Naive thymus-derived CD4-positive, alpha-beta T cell (primary cell): ENCODE measurements around the gene WDR75. TPM values are rescaled to one million over a fixed set of nuclear protein-coding genes. Genes with fewer than 3 reads are reported as not detected.
"Not testable (repeated sequence)": the region's sequence is repeated elsewhere in the genome, so short reads cannot be mapped to it uniquely, and the experiment has no call there.

ENCODE experiments used
- ATAC-seq: fragments of 150-1000 bp; cut with Tn5 transposase; 2 replicates; pipeline ENCODE4 v1.10.0; 2021; ENCODE audit warnings: mild to moderate bottlenecking, moderate library complexity
- CTCF ChIA-PET: fragments of 350-600 bp; sonication (Branson Sonifier 250); formaldehyde crosslinking; loops from one replicate; lab custom pipeline; 2021; ENCODE audit warnings: antibody characterized with exemption; lab: Charles Lee
- POLR2A ChIA-PET: fragments of 350-600 bp; sonication (Branson Sonifier 250); formaldehyde crosslinking; loops from one replicate; lab custom pipeline; 2021; ENCODE audit warnings: antibody characterized with exemption, inconsistent platforms; lab: Charles Lee
- DNase-seq, 9 donors: peaks; one replicate each; pipeline versions ENCODE4 v3.0.0 to v3.0.0-alpha.2; 2020 to 2022; ENCODE audit warnings: mixed read lengths in 1 of 9
- H3K27ac ChIP-seq: one replicate; pipeline ENCODE4 v1.7.0; 2013; ENCODE audit warnings: mild to moderate bottlenecking, low read depth, low read length, moderate library complexity
- H3K27me3 ChIP-seq, 2 donors: one replicate each; pipeline ENCODE4 v1.7.0; 2013; ENCODE audit warnings: low read length in 2 of 2, mild to moderate bottlenecking in 2 of 2, moderate library complexity in 2 of 2; ENCODE audit not compliant: control insufficient read depth in 2 of 2, insufficient read depth in 2 of 2
- H3K36me3 ChIP-seq, 3 experiments: 1 replicate in 2 of 3; 2 replicates in 1 of 3; pipeline ENCODE4 v1.7.0; 2013; ENCODE audit warnings: low read length in 3 of 3, mild to moderate bottlenecking in 3 of 3, moderate library complexity in 1 of 3; ENCODE audit not compliant: insufficient read depth in 3 of 3, control insufficient read depth in 2 of 3
- H3K4me1 ChIP-seq, 2 donors: one replicate each; pipeline ENCODE4 v1.7.0; 2013; ENCODE audit warnings: low read length in 2 of 2, mild to moderate bottlenecking in 2 of 2, moderate library complexity in 1 of 2; ENCODE audit not compliant: control insufficient read depth in 2 of 2, insufficient read depth in 2 of 2
- H3K4me3 ChIP-seq: 2 replicates; pipeline ENCODE4 v1.7.0; 2013; ENCODE audit warnings: mild to moderate bottlenecking, low read length
- H3K9me3 ChIP-seq, 3 experiments: 1 replicate in 2 of 3; 2 replicates in 1 of 3; pipeline ENCODE4 v1.7.0; 2013; ENCODE audit warnings: low read length in 3 of 3; ENCODE audit not compliant: control insufficient read depth in 2 of 3
- H3K27ac Mint-ChIP-seq, 9 donors: one replicate each; pipeline ENCODE4 v1.8.0; 2020 to 2022; ENCODE audit warnings: mixed read lengths in 9 of 9, mild to moderate bottlenecking in 8 of 9, moderate library complexity in 5 of 9, inconsistent platforms in 2 of 9
- H3K27me3 Mint-ChIP-seq, 5 donors: one replicate each; pipeline ENCODE4 v1.8.0; 2021 to 2022; ENCODE audit warnings: mixed read lengths in 5 of 5, mild to moderate bottlenecking in 1 of 5
- H3K36me3 Mint-ChIP-seq, 5 donors: one replicate each; pipeline ENCODE4 v1.8.0; 2020 to 2022; ENCODE audit warnings: mixed read lengths in 5 of 5, mild to moderate bottlenecking in 3 of 5, inconsistent platforms in 1 of 5
- H3K4me1 Mint-ChIP-seq, 7 donors: one replicate each; pipeline ENCODE4 v1.8.0; 2020 to 2022; ENCODE audit warnings: mixed read lengths in 7 of 7, mild to moderate bottlenecking in 3 of 7, inconsistent platforms in 1 of 7
- H3K4me3 Mint-ChIP-seq, 10 donors: one replicate each; pipeline ENCODE4 v1.8.0; 2020 to 2022; ENCODE audit warnings: mild to moderate bottlenecking in 10 of 10, mixed read lengths in 10 of 10, moderate library complexity in 6 of 10, inconsistent platforms in 2 of 10
- H3K9me3 Mint-ChIP-seq, 11 donors: one replicate each; pipeline ENCODE4 v1.8.0; 2020 to 2022; ENCODE audit warnings: mixed read lengths in 11 of 11, mild to moderate bottlenecking in 4 of 11, inconsistent platforms in 1 of 11, moderate library complexity in 1 of 11
- intact Hi-C, 2 donors: fragments of 100-400 bp; cut with micrococcal nuclease; formaldehyde crosslinking; loops; one replicate each; pipeline ENCODE4 v1.15.1; 2023
- polyA plus RNA-seq, 2 donors: library from polyadenylated mRNA; unstranded; fragments of 300-500 nt; fragmentation: Illumina TruSeq; gene quantifications; one replicate each; pipeline ENCODE4 v1.2.3, GENCODE V29; 2021
- total RNA-seq, 6 experiments: library from RNA in 5 of 6; stranded (reverse) in 5 of 6; gene quantifications; 1 replicate in 5 of 6; 2 replicates in 1 of 6; pipeline ENCODE4 v1.2.3 and lab custom pipeline; 2021 to 2026

WDR75 gene
- total and polyA plus RNA-seq, 7 experiments from 2014 or later = 14.2 to 67.4 (median 45.3) TPM

GRCh38 chr2:189413249-189413648, 28.0 kb upstream of the WDR75 start:
- no peak overlapping the region for H3K27ac Mint-ChIP-seq
- no peaks in the 10 kb centered on the region for H3K27me3 Mint-ChIP-seq
- no peak overlapping the region for H3K4me3 Mint-ChIP-seq
- intact Hi-C loops = loop anchor here (2.0 to 5.0 kb wide), 6 partner anchors 66 to 1832 kb away; no protein-coding TSS in a partner anchor
- POLR2A ChIA-PET = interaction anchor here (0.7 kb wide), 1 partner anchor 318 kb away, joined by 4 read pairs; no protein-coding TSS in a partner anchor
- ATAC-seq (no peak), DNase-seq (no peak)
- Histone ChIP-seq H3K36me3 (no peaks in the 10 kb centered on the region), H3K27me3 (no peaks in the 10 kb centered on the region), H3K27ac (no peak overlapping the region), H3K4me3 (no peak overlapping the region), H3K4me1 (no peaks in the 10 kb centered on the region), H3K9me3 (no peaks in the 10 kb centered on the region)
- CTCF ChIA-PET = interaction anchor here (1.1 kb wide), 1 partner anchor 319 kb away, joined by 5 read pairs; no protein-coding TSS in a partner anchor
- peaks cover 0 to 4% (median 3%) of the 10 kb centered on the region in 7 donors for H3K4me1 Mint-ChIP-seq
- H3K36me3 Mint-ChIP-seq = no peaks in the 10 kb centered on the region
- no peaks in the 10 kb centered on the region for H3K9me3 Mint-ChIP-seq

GRCh38 chr2:189421644-189422043, 19.6 kb upstream of the WDR75 start:
- CTCF ChIA-PET = no interaction called here
- intact Hi-C loops = no loop called here
- Mint-ChIP-seq H3K4me3 (no peak overlapping the region), H3K27me3 (peaks cover 0 to 4% (median 0%) of the 10 kb centered on the region in 5 donors), H3K36me3 (peaks cover 0 to 5% (median 5%) of the 10 kb centered on the region in 5 donors), H3K4me1 (peaks cover 0 to 6% (median 0%) of the 10 kb centered on the region in 7 donors), H3K27ac (no peak overlapping the region), H3K9me3 (peaks cover 0 to 5% (median 0%) of the 10 kb centered on the region in 11 donors)
- DNase-seq = no peak
- H3K4me3 ChIP-seq = no peak overlapping the region
- no peaks in the 10 kb centered on the region for H3K9me3 ChIP-seq
- no peak overlapping the region for H3K27ac ChIP-seq
- ATAC-seq = no peak
- H3K4me1 ChIP-seq = no peaks in the 10 kb centered on the region
- no peaks in the 10 kb centered on the region for H3K27me3 ChIP-seq
- POLR2A ChIA-PET = interaction anchor here (1.2 kb wide), 1 partner anchor 19 kb away, joined by 3 read pairs; the partner anchor contains the start of gene WDR75
- no peaks in the 10 kb centered on the region for H3K36me3 ChIP-seq

GRCh38 chr2:189424961-189425360, 16.3 kb upstream of the WDR75 start:
- Histone ChIP-seq H3K36me3 (no peaks in the 10 kb centered on the region), H3K4me1 (no peaks in the 10 kb centered on the region), H3K9me3 (no peaks in the 10 kb centered on the region), H3K4me3 (no peak overlapping the region), H3K27ac (no peak overlapping the region), H3K27me3 (no peaks in the 10 kb centered on the region)
- Mint-ChIP-seq H3K4me1 (peaks cover 0 to 2% (median 1%) of the 10 kb centered on the region in 7 donors), H3K4me3 (no peak overlapping the region), H3K36me3 (peaks cover 0 to 14% (median 10%) of the 10 kb centered on the region in 5 donors), H3K27me3 (no peaks in the 10 kb centered on the region), H3K9me3 (peaks cover 0 to 5% (median 0%) of the 10 kb centered on the region in 11 donors), H3K27ac (no peak overlapping the region)
- no peak for ATAC-seq
- POLR2A ChIA-PET = no interaction called here
- DNase-seq = no peak
- intact Hi-C loops = no loop called here
- CTCF ChIA-PET = no interaction called here

DNA sequence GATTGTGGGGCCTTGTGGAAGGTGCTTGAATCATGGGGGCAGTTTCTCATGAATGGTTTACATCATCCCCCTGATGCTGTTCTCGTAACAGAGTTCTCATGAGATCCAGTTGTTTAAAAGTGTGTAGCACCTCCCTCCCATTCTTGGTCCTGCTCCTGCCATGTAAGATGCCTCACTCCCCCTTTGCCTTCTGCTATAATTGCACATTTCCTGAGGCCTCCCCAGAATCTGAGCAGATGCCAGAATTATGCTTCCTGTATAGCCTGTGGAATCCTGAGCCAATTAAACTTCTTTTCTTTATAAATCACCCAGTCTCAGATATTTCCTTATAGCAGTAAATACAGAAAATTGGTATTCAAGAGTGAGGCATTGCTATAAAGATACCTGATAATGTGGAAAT, 15.6 kb upstream of the WDR75 start:
- no peaks in the 10 kb centered on the region for H3K27me3 Mint-ChIP-seq

GRCh38 chr2:189426886-189427285, 14.4 kb upstream of the WDR75 start:
- H3K27ac Mint-ChIP-seq = no peak overlapping the region
- Histone ChIP-seq H3K4me3 (no peak overlapping the region), H3K9me3 (no peaks in the 10 kb centered on the region), H3K4me1 (no peaks in the 10 kb centered on the region), H3K36me3 (no peaks in the 10 kb centered on the region), H3K27ac (no peak overlapping the region), H3K27me3 (no peaks in the 10 kb centered on the region)
- intact Hi-C loops = no loop called here
- no peak for ATAC-seq
- H3K27me3 Mint-ChIP-seq = no peaks in the 10 kb centered on the region
- no peak for DNase-seq
- peaks cover 0 to 3% (median 0%) of the 10 kb centered on the region in 11 donors for H3K9me3 Mint-ChIP-seq
- ChIA-PET POLR2A (no interaction called here), CTCF (no interaction called here)
- no peak overlapping the region for H3K4me3 Mint-ChIP-seq
- peaks cover 0 to 12% (median 7%) of the 10 kb centered on the region in 5 donors for H3K36me3 Mint-ChIP-seq
- peaks cover 0 to 9% (median 4%) of the 10 kb centered on the region in 7 donors for H3K4me1 Mint-ChIP-seq

More for the DNA sequence above, 15.6 kb upstream of the WDR75 start:
- intact Hi-C loops = no loop called here
- Mint-ChIP-seq H3K36me3 (peaks cover 0 to 14% (median 10%) of the 10 kb centered on the region in 5 donors), H3K9me3 (peaks cover 0 to 5% (median 0%) of the 10 kb centered on the region in 11 donors), H3K27ac (no peak overlapping the region), H3K4me1 (peaks cover 0 to 6% (median 3%) of the 10 kb centered on the region in 7 donors), H3K4me3 (no peak overlapping the region)
- ChIA-PET CTCF (no interaction called here), POLR2A (no interaction called here)
- H3K27ac ChIP-seq = no peak overlapping the region
- no peaks in the 10 kb centered on the region for H3K27me3 ChIP-seq
- DNase-seq = no peak
- H3K4me1 ChIP-seq = no peaks in the 10 kb centered on the region
- no peak overlapping the region for H3K4me3 ChIP-seq
- H3K36me3 ChIP-seq = no peaks in the 10 kb centered on the region
- ATAC-seq = no peak
- H3K9me3 ChIP-seq = no peaks in the 10 kb centered on the region

DNA sequence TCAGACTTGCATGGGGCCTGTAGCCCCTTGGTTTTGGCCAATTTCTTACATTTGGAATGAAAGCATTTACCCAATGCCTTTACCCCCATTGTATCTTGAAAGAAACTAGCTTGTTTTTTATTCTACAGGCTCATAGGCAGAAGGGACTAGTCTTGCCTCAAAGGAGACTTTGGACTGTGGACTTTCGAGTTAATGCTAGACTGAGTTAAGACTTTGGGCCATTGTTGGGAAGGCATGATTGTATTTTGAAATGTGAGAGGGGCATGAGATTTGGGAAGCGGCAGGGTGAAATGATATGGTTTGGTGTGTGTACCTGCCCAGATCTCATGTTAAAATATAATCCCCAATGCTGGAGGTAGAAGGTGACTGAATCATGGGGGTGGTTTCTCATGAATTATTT, 13.4 kb upstream of the WDR75 start:
- Mint-ChIP-seq H3K27me3 (peaks cover 0 to 3% (median 0%) of the 10 kb centered on the region in 5 donors), H3K4me3 (no peak overlapping the region), H3K27ac (no peak overlapping the region), H3K9me3 (peaks cover 0 to 1% (median 0%) of the 10 kb centered on the region in 11 donors), H3K36me3 (peaks cover 0 to 10% (median 4%) of the 10 kb centered on the region in 5 donors), H3K4me1 (peaks cover 0 to 9% (median 4%) of the 10 kb centered on the region in 7 donors)
- Histone ChIP-seq H3K27ac (no peak overlapping the region), H3K9me3 (no peaks in the 10 kb centered on the region), H3K27me3 (no peaks in the 10 kb centered on the region), H3K36me3 (no peaks in the 10 kb centered on the region), H3K4me3 (no peak overlapping the region), H3K4me1 (no peaks in the 10 kb centered on the region)
- intact Hi-C loops = no loop called here
- ChIA-PET POLR2A (no interaction called here), CTCF (no interaction called here)
- ATAC-seq (no peak), DNase-seq (no peak)

- H3K4me1 ChIP-seq, H3K27ac ChIP-seq, H3K9me3 Mint-ChIP-seq, ATAC-seq, H3K36me3 ChIP-seq, H3K27me3 Mint-ChIP-seq, intact Hi-C loops, H3K4me3 Mint-ChIP-seq, H3K4me3 ChIP-seq, H3K4me1 Mint-ChIP-seq, H3K27me3 ChIP-seq, CTCF ChIA-PET, H3K9me3 ChIP-seq, H3K27ac Mint-ChIP-seq, H3K36me3 Mint-ChIP-seq, DNase-seq: not testable (repeated sequence)
- POLR2A ChIA-PET = interaction anchor here (0.9 kb wide), 1 partner anchor 10 kb away, joined by 3 read pairs; no protein-coding TSS in a partner anchor
Measured at GRCh38 chr2:189430448-189430847, 10.8 kb upstream of the WDR75 start.
